ENCODE measurements around the gene CUL5.
"Not testable (repeated sequence)": the region's sequence is repeated elsewhere in the genome, so short reads cannot be mapped to it uniquely, and the experiment has no call there.

CUL5 gene

DNA sequence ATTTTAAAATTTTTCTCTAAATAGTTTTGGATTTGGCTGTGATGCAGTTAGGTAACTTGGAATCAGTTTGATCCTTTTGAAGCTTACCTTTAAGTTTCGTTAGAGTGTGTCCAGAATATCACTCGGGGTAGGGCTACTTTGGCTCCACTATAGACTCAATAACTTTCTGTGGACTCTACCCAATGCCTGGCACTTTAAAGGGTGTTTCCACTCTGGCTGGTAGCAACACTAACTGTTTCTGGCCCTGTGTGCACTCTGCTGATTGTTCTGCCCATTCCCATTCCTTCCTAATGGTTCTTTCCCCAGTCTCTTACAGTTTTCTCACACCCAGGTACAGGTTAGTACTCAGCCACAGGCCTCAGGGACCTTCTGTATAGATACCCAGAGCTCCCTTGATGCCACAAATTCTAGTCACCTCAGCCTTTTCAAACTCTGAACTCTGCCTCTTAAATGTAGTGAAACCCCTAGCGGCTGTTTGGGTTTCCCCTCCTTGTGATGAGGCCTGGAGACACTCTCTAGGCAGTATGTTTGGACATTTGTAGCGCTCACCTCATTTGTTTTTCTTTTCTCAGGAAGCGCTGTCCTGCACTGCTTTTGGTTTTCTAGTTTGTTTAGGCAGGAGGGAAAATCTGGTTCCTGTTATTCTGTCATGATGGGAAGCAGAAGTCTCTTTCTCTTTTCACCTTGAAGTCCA, 16.8 kb downstream of the CUL5 start:
- DNase-seq (ENCODE audit: low read depth), result no peak

DNA sequence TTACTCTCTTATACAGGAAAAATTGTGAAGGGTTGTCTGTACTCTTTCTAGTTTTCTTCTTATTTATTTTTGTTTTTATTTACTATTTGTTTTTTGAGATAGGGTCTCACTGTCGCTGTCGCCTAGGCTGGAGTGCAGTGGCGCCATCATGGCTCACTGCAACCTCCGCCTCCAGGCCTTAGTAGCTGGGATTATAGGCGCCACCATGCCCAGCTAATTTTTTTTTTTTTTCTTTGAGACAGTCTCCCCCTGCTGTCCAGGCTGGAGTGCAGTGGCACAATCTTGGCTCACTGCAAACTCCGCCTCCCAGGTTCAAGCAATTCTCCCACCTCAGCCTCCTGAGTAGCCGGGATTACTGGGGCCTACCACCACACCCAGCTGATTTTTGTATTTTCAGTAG, 18.4 kb downstream of the CUL5 start:
- DNase-seq (ENCODE audit: low read depth), result no peak

DNA sequence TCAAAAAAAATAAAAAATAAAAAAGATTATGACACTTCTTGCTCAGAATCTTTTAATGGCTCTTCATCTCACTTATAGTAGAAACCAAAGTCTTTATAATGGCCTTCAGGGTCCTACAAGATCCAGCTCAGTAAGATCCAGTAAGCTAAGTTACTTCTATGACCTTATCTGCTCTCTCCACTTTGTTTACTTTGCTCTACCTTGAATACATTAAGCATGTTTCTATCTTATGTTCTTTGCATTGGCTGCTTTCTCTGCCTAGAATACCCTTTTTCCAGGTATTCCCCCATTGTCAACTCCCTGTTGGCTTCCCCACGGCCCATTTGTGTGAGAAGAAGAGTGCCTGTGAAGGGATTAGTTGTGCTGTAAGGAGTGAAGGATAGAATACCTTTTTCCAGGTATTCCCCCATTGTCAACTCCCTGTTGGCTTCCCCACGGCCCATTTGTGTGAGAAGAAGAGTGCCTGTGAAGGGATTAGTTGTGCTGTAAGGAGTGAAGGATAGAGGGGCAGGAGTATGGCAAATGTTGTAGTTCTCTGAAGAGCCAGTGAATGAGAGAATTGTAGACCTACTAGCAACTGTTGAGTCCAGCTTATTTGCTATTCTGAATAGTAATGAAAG, 20.2 kb downstream of the CUL5 start:
- not testable (repeated sequence) for DNase-seq (ENCODE audit: low read depth)

DNA sequence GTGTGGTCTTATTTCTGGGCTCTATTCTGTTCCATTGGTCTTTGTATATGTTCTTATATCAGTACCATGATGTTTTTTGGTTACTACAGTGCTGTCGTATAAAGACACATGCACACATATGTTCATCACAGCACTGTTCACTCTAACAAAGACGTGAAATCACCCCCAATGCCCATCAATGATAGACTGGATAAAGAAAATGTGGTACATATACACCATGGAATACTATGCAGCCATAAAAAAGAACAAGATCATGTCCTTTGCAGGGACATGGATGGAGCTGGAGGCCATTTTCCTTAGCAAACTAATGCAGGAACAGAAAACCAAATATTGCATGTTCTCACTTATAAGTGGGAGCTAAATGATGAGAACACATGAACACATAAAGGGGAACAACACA, 22.9 kb downstream of the CUL5 start:
- not testable (repeated sequence) for DNase-seq (ENCODE audit: low read depth)

DNA sequence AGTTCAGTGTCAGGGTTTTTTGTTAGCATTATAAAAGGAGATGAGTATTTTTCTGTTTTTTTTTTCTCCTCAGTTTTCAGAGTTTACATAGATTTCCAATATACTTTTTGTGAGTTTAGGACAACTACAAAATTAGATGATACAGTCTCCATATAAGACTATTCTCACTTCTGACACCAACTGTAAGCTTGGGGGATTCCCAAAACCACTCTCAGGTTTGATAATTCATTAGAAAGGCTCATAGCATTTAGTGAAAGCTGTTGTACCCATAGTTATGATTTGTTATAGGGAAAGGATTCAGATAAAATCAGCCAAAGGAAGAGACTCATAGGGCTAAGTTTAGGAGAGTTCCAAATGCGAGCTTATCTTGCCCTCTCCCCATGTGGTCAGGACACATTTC, 24.1 kb downstream of the CUL5 start:
- no peak for DNase-seq (ENCODE audit: low read depth)

DNA sequence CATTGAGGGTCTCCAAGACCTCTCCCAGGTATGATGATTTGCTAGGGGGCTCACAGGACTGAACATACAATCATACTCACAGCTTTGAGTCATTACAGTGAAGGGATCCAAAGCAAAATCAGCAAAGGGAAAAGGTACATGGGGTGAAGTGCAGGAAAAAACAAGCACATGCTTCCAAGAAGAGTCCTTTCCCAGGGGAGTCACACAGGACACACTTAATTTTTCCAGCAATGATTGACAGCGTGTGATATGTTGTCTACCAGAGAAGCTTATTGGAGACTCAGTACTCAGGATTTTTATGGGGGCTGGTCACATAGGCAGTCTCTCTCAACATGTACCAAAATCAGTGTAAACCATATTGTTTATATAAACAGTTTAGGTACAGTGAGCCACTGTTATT, 25.3 kb downstream of the CUL5 start:
- DNase-seq (ENCODE audit: low read depth), result no peak

DNA sequence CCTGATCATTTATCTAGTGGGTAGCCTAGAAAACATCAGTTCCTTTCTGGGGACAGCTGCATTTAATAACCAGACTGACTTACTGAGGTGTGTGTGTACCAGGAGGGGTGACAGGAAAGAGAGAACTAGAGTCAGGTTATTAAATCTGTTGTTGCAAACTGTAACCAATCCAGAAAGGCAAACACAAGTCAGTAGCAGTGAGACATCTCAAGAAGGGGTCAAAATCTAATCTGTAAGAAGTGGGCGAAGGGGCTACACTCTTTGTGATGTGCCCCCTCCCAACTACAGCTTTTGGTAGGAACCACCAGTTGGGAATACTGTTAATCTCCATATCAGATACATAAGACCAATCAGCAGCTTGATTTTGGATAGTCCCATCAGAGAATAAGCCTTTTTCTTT, 26.3 kb downstream of the CUL5 start:
- no peak for DNase-seq (ENCODE audit: low read depth)

DNA sequence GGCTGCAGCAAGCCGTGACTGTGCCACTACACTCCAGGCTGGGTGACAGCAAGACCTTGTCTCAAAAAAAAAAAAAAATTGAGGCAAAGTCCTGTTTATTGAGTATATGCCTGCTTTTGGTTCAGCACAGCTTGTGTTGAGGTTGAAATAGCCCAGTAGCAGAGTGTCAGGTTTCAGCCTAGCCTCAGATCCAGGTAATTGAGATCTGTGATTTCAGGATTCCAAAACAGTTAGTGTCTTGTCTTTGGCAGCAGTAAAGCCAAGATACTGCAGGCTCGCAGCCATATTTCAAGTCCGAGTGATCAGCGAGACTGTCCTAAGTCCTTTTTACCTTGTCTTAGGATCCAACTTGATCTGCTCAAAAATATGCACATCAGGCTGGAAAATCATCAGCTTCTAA, 27.0 kb downstream of the CUL5 start:
- DNase-seq (ENCODE audit: low read depth), result no peak

DNA sequence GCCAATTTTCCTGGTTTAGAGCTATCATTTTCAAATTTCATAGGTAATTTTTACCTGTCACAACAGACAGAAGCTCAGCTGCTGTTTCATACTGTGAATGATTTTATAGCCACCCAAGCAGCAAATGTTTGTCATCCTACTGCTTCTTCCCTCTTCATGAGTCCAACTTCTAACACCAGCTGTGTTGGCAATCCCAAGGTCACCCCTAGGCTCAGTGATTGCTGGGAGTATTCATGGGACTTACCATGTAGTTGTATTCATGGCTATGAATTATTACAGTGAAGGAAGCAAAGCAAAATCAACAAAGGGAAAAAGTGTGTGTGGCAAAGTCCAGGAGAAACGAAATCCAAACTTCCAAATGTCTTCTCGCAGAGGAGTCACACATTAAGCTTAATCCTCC, 28.5 kb downstream of the CUL5 start:
- no peak for DNase-seq (ENCODE audit: low read depth)

DNA sequence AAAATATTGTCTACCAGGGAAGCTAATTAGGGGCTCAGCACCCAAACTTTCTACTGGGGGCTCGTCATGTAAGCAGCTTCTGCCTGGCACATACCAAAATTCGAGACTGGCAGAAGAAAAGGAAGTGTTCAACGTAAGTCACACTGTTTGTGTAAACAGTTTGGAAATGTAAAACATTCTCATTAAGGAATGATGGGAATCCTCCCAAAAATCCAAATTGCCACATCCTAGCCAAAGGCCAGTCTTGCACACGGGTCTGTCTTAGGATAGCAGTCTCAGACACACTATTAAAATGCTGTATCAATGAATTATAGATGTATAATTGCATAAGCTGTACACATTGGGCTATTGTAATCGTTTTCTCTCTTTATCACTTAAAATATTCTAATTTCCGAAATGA, 28.9 kb downstream of the CUL5 start:
- DNase-seq (ENCODE audit: low read depth), result no peak

DNA sequence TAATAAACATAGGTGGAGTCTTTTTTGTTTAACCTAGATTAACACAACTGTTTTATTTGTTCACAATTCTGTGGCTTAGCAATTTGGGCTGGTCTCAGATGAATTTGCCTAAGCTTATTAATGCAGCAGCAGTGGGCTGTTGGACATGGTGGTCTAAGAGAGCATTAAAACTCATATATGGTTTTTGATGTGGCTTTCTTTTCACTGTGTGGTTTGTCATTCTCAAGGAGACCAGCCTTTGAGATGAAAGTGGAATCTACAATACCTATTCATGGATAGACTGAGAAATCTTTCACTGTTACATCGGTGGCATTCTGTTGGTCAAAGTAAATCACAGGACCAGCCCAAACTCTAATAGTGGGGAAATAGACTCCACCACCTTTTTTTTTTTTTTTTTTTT, 39.6 kb downstream of the CUL5 start:
- DNase-seq (ENCODE audit: low read depth), result no peak

DNA sequence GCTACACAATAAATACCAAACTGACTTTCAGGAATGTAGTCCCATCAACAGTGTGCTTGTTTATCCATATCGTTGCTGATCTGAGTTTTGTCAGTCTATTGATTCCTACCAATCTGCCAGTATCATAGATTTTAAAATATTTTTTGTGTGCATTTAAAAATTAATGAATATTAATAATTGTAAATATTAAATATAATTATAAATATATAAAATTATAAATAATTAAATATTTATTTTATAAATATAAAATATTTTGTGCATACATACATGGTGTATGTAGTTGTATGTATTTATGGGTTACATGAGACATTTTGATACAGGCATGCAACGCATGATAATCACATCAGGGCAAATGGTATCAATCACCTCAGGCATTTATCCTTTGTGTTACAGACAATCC, 53.6 kb downstream of the CUL5 start:
- DNase-seq (ENCODE audit: low read depth), result no peak

DNA sequence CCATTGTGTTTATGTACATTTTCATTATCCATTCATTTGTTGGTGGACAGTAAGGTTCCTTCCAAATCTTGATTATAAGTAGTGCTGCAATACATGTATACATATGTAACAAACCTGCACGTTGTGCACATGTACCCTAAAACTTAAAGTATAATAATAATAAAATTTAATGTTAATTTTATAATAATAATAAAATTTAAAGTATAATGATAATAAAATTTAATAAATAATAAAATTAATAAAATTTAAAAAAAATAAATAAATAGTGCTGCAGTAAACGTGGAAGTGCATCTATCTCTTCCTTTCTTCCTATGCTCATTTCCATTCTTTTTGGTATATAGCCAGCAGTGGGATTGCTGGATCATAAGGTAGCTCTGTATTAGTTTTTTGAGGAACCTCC, 54.7 kb downstream of the CUL5 start:
- DNase-seq (ENCODE audit: low read depth), result no peak

DNA sequence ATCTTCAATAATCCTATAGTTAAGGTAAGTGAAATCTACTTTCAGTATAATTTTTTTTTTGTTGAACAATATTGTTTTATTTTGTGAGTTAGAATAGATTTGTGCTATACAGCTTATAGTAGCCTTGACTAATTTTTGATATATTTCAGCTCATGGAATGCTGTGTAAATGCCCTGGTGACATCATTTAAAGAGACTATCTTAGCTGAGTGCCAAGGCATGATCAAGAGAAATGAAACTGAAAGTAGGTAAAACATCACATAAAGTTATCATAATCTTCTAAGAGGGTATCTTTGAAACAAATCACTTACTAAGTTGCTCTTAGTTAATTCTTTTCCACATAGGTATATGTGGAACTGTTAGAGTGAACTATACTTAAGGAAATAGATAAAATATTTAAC, 61.2 kb downstream of the CUL5 start:
- no peak for DNase-seq (ENCODE audit: low read depth)

DNA sequence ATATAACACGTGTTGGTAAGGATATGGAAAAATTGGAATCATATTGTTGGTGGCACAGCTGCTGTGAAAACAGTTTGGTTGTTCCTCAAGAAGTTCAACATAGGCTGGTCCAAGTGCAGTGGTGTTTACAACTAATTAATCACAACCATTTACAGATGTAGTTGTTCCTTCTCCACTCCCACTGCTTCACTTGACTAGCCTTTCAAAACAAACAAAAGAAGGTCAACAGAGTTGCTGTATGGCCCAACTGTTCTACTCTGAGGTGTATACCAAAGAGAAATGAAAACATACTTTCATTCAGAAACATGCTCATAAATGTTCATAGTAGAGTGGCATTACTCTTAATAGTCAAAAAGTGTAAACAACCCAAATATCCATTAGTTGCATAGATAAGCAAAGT, 76.1 kb downstream of the CUL5 start:
- no peak for DNase-seq (ENCODE audit: low read depth)

DNA sequence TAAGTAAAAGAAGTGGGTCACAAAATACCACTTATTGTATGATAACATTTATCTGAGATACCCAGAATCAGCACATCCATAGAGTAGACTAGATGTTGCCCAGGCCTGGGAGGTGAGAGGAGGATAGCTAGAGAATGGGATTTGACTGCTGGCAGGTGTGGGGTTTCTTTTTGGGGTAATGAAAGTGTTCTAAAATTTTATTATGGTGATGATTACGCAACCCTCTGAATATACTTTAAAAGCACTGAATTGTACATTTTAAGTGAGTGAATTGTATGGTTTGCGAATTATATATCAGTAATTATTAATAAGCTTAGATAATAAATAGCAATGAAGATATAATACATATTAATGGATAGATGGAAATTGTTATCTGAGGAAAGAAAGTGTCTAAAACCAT, 77.0 kb downstream of the CUL5 start:
- DNase-seq (ENCODE audit: low read depth), result no peak

DNA sequence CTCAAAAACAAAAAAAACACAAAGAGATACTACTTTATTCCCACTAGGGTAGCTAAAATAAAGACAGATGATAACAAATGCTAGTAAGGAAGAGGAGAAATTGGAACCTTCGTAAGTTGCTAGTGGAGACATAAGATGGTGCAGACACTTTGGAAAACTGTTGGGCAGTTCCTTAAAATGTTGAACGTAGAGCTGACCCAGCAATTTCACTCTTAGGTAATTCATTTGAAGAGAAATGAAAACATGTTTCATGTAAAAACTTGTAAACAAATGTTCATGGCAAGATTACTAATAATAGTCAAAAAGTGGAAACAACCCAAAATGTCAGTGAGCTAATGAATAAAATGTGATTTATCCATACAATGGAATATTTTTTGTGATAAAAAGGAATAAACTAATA, 83.4 kb downstream of the CUL5 start:
- DNase-seq (ENCODE audit: low read depth), result no peak

DNA sequence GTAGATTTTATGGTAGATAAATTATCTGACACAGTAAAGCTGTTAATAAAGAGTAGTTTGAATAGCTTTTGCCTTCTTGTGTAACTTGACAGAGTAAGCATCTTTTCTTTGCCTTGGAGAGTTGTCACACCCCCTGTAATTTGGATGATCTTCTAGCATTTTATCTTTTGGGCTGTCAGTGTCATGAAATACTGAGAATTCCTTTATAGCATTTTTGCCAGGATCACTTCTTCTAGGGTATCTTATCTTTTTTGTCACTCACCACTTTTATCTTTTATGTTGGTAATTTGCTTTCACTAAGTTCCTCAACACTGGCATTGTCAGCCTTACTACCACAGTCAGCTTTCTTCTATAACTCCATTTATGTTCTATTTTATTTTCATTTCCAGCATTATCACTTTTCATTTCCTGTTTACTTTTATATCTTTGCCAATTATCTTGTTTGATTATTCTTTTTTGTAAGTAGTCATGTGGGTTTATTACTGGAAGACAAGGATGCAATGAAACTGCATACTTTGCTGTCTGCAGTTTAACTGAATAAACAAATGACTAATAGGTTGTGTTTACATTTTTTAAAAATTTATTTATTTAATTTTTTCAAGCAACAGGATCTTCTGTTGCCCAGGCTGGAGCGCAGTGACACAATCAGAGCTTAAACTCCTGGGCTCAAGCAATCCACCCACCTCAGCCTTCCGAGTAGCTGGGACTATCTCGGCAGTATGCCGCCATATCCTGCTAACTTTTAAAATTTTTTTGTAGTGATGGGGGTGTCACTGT, 84.6 kb downstream of the CUL5 start:
- DNase-seq (ENCODE audit: low read depth), result no peak

DNA sequence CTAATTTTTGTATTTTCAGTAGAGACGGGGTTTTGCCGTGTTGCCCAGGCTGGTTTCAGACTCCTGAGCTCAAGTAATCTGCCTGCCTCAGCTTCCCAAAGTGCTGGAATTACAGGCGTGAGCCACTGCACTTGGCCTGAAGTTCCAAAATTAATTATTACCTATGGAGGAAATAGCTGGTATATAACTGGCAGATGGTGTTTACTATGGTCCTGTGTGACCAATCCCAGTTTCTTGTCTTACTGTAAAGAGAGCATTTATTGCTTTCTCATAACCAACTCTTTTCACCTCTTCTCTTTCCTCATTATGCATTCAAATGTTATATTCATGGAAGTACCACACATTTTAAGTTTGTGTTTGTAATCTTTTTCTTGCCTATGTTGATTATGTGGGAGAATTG, 88.5 kb downstream of the CUL5 start:
- DNase-seq (ENCODE audit: low read depth), result no peak

DNA sequence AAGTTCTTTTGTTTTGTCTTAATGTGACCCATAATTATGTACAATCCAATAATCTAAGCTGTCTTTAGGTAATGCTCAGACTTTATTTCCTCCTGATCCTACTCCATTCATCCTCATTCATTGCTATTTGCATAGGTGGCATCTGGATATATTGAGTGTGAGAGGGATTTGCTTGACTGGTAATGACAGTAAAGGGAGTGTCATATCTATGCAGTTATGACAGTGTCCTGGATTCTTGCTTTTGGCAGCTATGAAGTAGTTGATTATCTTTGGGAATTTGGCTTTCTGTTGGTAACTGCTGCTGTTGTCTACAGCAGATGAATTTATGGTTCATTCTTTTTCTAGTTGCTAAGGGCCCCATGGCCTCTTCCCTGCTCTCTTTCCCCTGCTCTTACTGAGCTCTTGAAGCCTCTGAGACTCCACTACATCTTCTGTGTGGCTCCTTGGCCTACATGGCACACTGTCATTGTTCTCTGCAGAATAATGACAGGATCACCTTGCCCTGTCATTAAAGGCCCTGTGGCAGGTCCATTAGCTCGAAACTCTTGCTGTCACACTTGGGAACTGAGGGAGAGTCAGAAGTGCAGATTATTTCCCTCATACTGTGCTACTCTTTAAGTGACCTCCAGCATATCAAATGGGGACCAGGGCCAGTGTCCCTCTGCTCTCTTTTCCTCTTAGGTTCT, 92.5 kb downstream of the CUL5 start:
- DNase-seq (ENCODE audit: low read depth), result no peak

DNA sequence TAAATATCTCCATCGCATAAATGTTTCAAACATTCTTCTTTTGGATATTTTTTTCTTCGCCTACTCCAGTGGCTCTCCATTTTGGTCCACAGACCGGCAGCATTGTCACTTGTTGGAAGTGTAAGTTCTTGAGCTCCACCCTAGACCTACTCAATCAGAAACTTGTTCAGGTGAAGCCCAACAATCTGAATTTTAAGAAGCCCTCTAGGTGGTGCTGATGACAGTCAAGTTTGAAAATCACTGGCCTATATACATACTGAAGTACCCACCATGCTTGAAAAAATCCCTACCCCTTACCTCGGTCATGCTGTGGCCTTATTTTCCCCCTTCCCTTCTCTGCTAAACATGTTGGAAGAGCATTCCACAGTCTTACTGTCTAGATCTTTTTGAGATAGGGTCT, 102.4 kb downstream of the CUL5 start:
- DNase-seq (ENCODE audit: low read depth), result no peak

DNA sequence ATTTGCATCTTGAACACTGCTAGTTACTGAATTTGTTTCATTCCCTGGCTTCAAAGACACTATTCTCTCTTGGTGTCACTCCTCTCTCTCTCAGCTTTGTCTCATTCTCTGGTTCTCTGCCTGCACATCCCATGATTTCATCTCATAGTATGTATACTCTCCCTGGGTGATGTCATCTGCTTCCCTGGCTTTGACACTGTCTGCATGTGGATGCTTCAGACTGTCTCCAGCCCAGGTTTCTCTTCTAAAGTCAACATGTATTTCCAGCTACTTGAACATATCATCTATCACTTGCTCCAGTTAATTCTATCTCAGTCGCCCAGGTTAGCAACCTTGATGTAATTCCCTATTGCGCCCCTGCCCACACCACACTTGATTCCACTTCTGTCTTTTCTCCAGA, 103.4 kb downstream of the CUL5 start:
- no peak for DNase-seq (ENCODE audit: low read depth)

Data from stimulated activated CD8-positive, alpha-beta memory T cell treated with anti-CD3 and anti-CD28 coated beads, Interleukin-15, amount 100 ng/mL, for 1 hour (primary cell).